Mesenchymal stem cell (in vitro differentiated cells and primary cell): ENCODE results near the gene TMEM222.

Experiments
- DNase-seq: peaks from one replicate; pipeline ENCODE4 v3.0.0-alpha.2; 2013
- H2AFZ ChIP-seq: one replicate; pipeline ENCODE4 v1.6.1; 2013; ENCODE audit warnings: low read depth, mild to moderate bottlenecking, control low read depth, inconsistent platforms, low read length, moderate library complexity
- H2AK5ac ChIP-seq: 2 replicates; pipeline ENCODE4 v1.6.1; 2013; ENCODE audit warnings: low read length, moderate library complexity, mild to moderate bottlenecking, inconsistent platforms; ENCODE audit not compliant: severe bottlenecking
- H2BK120ac ChIP-seq: one replicate; pipeline ENCODE4 v1.6.1; 2013; ENCODE audit warnings: low read depth, mild to moderate bottlenecking, inconsistent platforms, low read length, moderate library complexity
- H2BK12ac ChIP-seq, 2 experiments: one replicate each; pipeline ENCODE4 v1.6.1; 2013; ENCODE audit warnings: inconsistent platforms in 2 of 2, low read length in 2 of 2, mild to moderate bottlenecking in 2 of 2, moderate library complexity in 2 of 2, control low read depth in 1 of 2
- H2BK15ac ChIP-seq: one replicate; pipeline ENCODE4 v1.6.1; 2013; ENCODE audit warnings: mild to moderate bottlenecking, low read depth, inconsistent platforms; ENCODE audit not compliant: poor library complexity, severe bottlenecking
- H2BK5ac ChIP-seq: 2 replicates; pipeline ENCODE4 v1.6.1; 2013; ENCODE audit warnings: low read depth, mild to moderate bottlenecking, low read length, control low read depth, inconsistent platforms; ENCODE audit not compliant: poor library complexity, severe bottlenecking
- H3K14ac ChIP-seq, 2 experiments: one replicate each; pipeline ENCODE4 v1.6.1; 2013; ENCODE audit warnings: inconsistent platforms in 2 of 2, low read length in 2 of 2, control low read depth in 1 of 2, mild to moderate bottlenecking in 1 of 2, moderate library complexity in 1 of 2
- H3K18ac ChIP-seq, 2 experiments: one replicate each; pipeline ENCODE4 v1.6.1; 2013; ENCODE audit warnings: inconsistent platforms in 2 of 2, low read length in 2 of 2, control low read depth in 1 of 2, low read depth in 1 of 2, mild to moderate bottlenecking in 1 of 2
- H3K23ac ChIP-seq, 2 experiments: one replicate each; pipeline ENCODE4 v1.6.1; 2013; ENCODE audit warnings: inconsistent platforms in 2 of 2, low read length in 2 of 2, mild to moderate bottlenecking in 2 of 2, moderate library complexity in 2 of 2, control low read depth in 1 of 2
- H3K27ac ChIP-seq: 2 replicates; pipeline ENCODE4 v1.5.1; 2013; ENCODE audit warnings: mild to moderate bottlenecking, moderate library complexity, low read length, control low read depth, inconsistent platforms; ENCODE audit not compliant: poor library complexity, severe bottlenecking
- H3K27me3 ChIP-seq, 2 experiments: 2 replicates each; pipeline versions ENCODE4 v1.6.1 to v1.7.0; 2013; ENCODE audit warnings: low read length in 2 of 2, mild to moderate bottlenecking in 2 of 2, moderate library complexity in 2 of 2, control low read depth in 1 of 2, inconsistent platforms in 1 of 2; ENCODE audit not compliant: control insufficient read depth in 1 of 2, insufficient read depth in 1 of 2
- H3K36me3 ChIP-seq, 2 experiments: 2 replicates each; pipeline versions ENCODE4 v1.6.1 to v1.7.0; 2013; ENCODE audit warnings: low read length in 2 of 2, control low read depth in 1 of 2, inconsistent platforms in 1 of 2, low read depth in 1 of 2, mild to moderate bottlenecking in 1 of 2; ENCODE audit not compliant: insufficient read depth in 2 of 2, control insufficient read depth in 1 of 2
- H3K4ac ChIP-seq, 2 experiments: one replicate each; pipeline ENCODE4 v1.6.1; 2013; ENCODE audit warnings: inconsistent platforms in 2 of 2, low read length in 2 of 2, mild to moderate bottlenecking in 2 of 2, moderate library complexity in 2 of 2, control low read depth in 1 of 2, low read depth in 1 of 2
- H3K4me1 ChIP-seq: 2 replicates; pipeline ENCODE4 v1.6.1; 2013; ENCODE audit warnings: low read depth, low read length, control low read depth; ENCODE audit not compliant: control insufficient read depth, insufficient read depth
- H3K4me2 ChIP-seq: 2 replicates; pipeline ENCODE4 v1.6.1; 2013; ENCODE audit warnings: low read length, mild to moderate bottlenecking, inconsistent platforms; ENCODE audit not compliant: poor library complexity, severe bottlenecking
- H3K4me3 ChIP-seq, 2 experiments: 2 replicates each; pipeline versions ENCODE4 v1.5.1 to v1.7.0; 2013; ENCODE audit warnings: low read length in 2 of 2, mild to moderate bottlenecking in 2 of 2, control low read depth in 1 of 2, low read depth in 1 of 2; ENCODE audit not compliant: insufficient read depth in 1 of 2
- H3K79me1 ChIP-seq: replicated peaks from 2 replicates; pipeline ENCODE4 v1.6.1; 2013; ENCODE audit warnings: mild to moderate bottlenecking, control low read depth, low read length, inconsistent platforms; ENCODE audit not compliant: poor library complexity, severe bottlenecking
- H3K9ac ChIP-seq: 2 replicates; pipeline ENCODE4 v1.7.0; 2013; ENCODE audit warnings: mild to moderate bottlenecking, low read length, moderate library complexity
- H3K9me3 ChIP-seq: 2 replicates; pipeline ENCODE4 v1.7.0; 2013; ENCODE audit warnings: mild to moderate bottlenecking, low read length; ENCODE audit not compliant: control insufficient read depth
- H4K8ac ChIP-seq: one replicate; pipeline ENCODE4 v1.6.1; 2013; ENCODE audit warnings: inconsistent platforms, mild to moderate bottlenecking, low read length, moderate library complexity
- H4K91ac ChIP-seq: one replicate; pipeline ENCODE4 v1.6.1; 2013; ENCODE audit warnings: mild to moderate bottlenecking, low read length, inconsistent platforms
- WGBS: methylation state at CpG from one replicate; pipeline ENCODE4 v1.1.7; 2013; ENCODE audit warnings: mixed read lengths; 5-methylcytosine and 5-hydroxymethylcytosine counted together

TMEM222 gene

GRCh38 chr1:27330786-27331185 lies 8.8 kb downstream of the TMEM222 start:
- Histone ChIP-seq H3K14ac (no peak overlapping the region), H3K9ac (no peak overlapping the region), H3K23ac (no peak overlapping the region), H2AK5ac (no peak overlapping the region), H2BK15ac (no peak overlapping the region), H3K4ac (no peak overlapping the region), H3K27me3 (no peaks in the 10 kb centered on the region), H2BK120ac (no peak overlapping the region), H3K18ac (no peak overlapping the region), H2AFZ (no peak overlapping the region), H3K4me2 (no peak overlapping the region), H3K27ac (no peak overlapping the region), H3K79me1 (peaks cover 29% of the 10 kb centered on the region), H3K9me3 (no peaks in the 10 kb centered on the region), H3K4me3 (no peak overlapping the region), H2BK12ac (no peak overlapping the region), H3K36me3 (peaks cover 64 to 79% of the 10 kb centered on the region in 2 experiments), H2BK5ac (no peak overlapping the region), H4K8ac (no peak overlapping the region), H3K4me1 (peaks cover 8% of the 10 kb centered on the region), H4K91ac (no peak overlapping the region)
- 91% methylated on average over 7 of the region's 8 CpGs for WGBS
- no peak for DNase-seq

GRCh38 chr1:27331426-27331825 lies 9.5 kb downstream of the TMEM222 start:
- Histone ChIP-seq H3K4me3 (no peak overlapping the region), H2AK5ac (no peak overlapping the region), H2BK12ac (no peak overlapping the region), H2BK120ac (no peak overlapping the region), H3K9me3 (no peaks in the 10 kb centered on the region), H3K4me2 (no peak overlapping the region), H4K91ac (no peak overlapping the region), H4K8ac (no peak overlapping the region), H3K23ac (no peak overlapping the region), H3K36me3 (peaks cover 67 to 79% of the 10 kb centered on the region in 2 experiments), H3K14ac (no peak overlapping the region), H3K4me1 (peaks cover 8% of the 10 kb centered on the region), H3K9ac (peak overlapping the region; percentile 11), H3K27ac (no peak overlapping the region), H2AFZ (no peak overlapping the region), H2BK15ac (no peak overlapping the region), H3K4ac (no peak overlapping the region), H3K18ac (no peak overlapping the region), H2BK5ac (no peak overlapping the region), H3K79me1 (peaks cover 29% of the 10 kb centered on the region), H3K27me3 (no peaks in the 10 kb centered on the region)
- 94% methylated on average over 3 of the region's 3 CpGs for WGBS
- no peak for DNase-seq

GRCh38 chr1:27331922-27332321 lies 10.0 kb downstream of the TMEM222 start:
- Histone ChIP-seq H3K4me2 (no peak overlapping the region), H3K4me1 (peaks cover 8% of the 10 kb centered on the region), H3K14ac (no peak overlapping the region), H2BK5ac (no peak overlapping the region), H3K18ac (no peak overlapping the region), H2BK15ac (no peak overlapping the region), H2BK120ac (no peak overlapping the region), H3K4me3 (no peak overlapping the region), H3K79me1 (peaks cover 29% of the 10 kb centered on the region), H3K23ac (no peak overlapping the region), H3K27ac (no peak overlapping the region), H3K9me3 (no peaks in the 10 kb centered on the region), H4K91ac (no peak overlapping the region), H3K9ac (peak overlapping the region; percentile 11), H3K36me3 (peaks cover 72 to 79% of the 10 kb centered on the region in 2 experiments), H4K8ac (no peak overlapping the region), H3K27me3 (no peaks in the 10 kb centered on the region), H2AK5ac (no peak overlapping the region), H2AFZ (no peak overlapping the region), H2BK12ac (no peak overlapping the region), H3K4ac (no peak overlapping the region)
- WGBS: 98% methylated on average over 5 of the region's 5 CpGs
- DNase-seq: no peak

- H2BK120ac ChIP-seq: no peak overlapping the region
- no peak overlapping the region for H2AK5ac ChIP-seq
- no peak overlapping the region for H3K18ac ChIP-seq
- H3K4me3 ChIP-seq: no peak overlapping the region
- H3K27ac ChIP-seq: no peak overlapping the region
- no peak overlapping the region for H2AFZ ChIP-seq
- peaks cover 8% of the 10 kb centered on the region for H3K4me1 ChIP-seq
- no peak overlapping the region for H3K23ac ChIP-seq
- peaks cover 29% of the 10 kb centered on the region for H3K79me1 ChIP-seq
- no peak overlapping the region for H2BK15ac ChIP-seq
- peaks cover 72 to 78% of the 10 kb centered on the region in 2 experiments for H3K36me3 ChIP-seq
- H3K9ac ChIP-seq: no peak overlapping the region
- H3K14ac ChIP-seq: no peak overlapping the region
- 70% methylated on average over 11 of the region's 11 CpGs for WGBS
- H3K9me3 ChIP-seq: no peaks in the 10 kb centered on the region
- no peak overlapping the region for H2BK12ac ChIP-seq
- DNase-seq: peak; percentile 52
- no peak overlapping the region for H4K91ac ChIP-seq
- H3K4ac ChIP-seq: no peak overlapping the region
- no peaks in the 10 kb centered on the region for H3K27me3 ChIP-seq
- H3K4me2 ChIP-seq: no peak overlapping the region
- H2BK5ac ChIP-seq: no peak overlapping the region
- no peak overlapping the region for H4K8ac ChIP-seq
Measured at GRCh38 chr1:27332536-27333281, 10.7 kb downstream of the TMEM222 start.
